Loucy (cell line): ENCODE data around the gene VPS37C.
A peak's percentile ranks its signal among the peaks of the same experiment; 100 is the strongest.

ENCODE experiments used
- H2AFZ ChIP-seq: fragments of 200-600 bp; sonication (generic); 2 replicates; pipeline ENCODE4 v1.6.0; 2016; ENCODE audit warnings: antibody characterized with exemption, mild to moderate bottlenecking, low read length, moderate library complexity
- H3F3A ChIP-seq: fragments of 200-600 bp; 2 replicates; pipeline ENCODE4 v1.6.0; 2016; ENCODE audit warnings: antibody characterized with exemption, low read depth, mild to moderate bottlenecking
- H3K27me3 ChIP-seq: fragments of 200-600 bp; sonication (generic); 2 replicates; pipeline ENCODE4 v1.6.1; 2014; ENCODE audit warnings: low read length, mild to moderate bottlenecking; ENCODE audit not compliant: insufficient read depth, poor library complexity, severe bottlenecking
- H3K36me3 ChIP-seq: fragments of 200-600 bp; sonication (generic); 2 replicates; pipeline ENCODE4 v1.6.1; 2016; ENCODE audit warnings: low read length; ENCODE audit not compliant: insufficient read depth
- H3K4me1 ChIP-seq: fragments of 200-600 bp; sonication (generic); 2 replicates; pipeline ENCODE4 v1.5.1; 2014; ENCODE audit warnings: low read length, mild to moderate bottlenecking; ENCODE audit not compliant: insufficient read depth, poor library complexity, severe bottlenecking
- H3K4me2 ChIP-seq: fragments of 200-600 bp; sonication (generic); 2 replicates; pipeline ENCODE4 v1.6.0; 2014; ENCODE audit warnings: antibody characterized with exemption, low read length, low read depth, mild to moderate bottlenecking; ENCODE audit not compliant: poor library complexity, severe bottlenecking
- H3K4me3 ChIP-seq: fragments of 200-600 bp; sonication (generic); 2 replicates; pipeline ENCODE4 v1.5.1; 2014; ENCODE audit warnings: low read length, mild to moderate bottlenecking, mixed read lengths; ENCODE audit not compliant: poor library complexity, severe bottlenecking
- H3K79me2 ChIP-seq: fragments of 200-600 bp; sonication (generic); 2 replicates; pipeline ENCODE4 v1.6.1; 2014; ENCODE audit warnings: low read length; ENCODE audit not compliant: insufficient read depth
- H3K9ac ChIP-seq: fragments of 200-600 bp; sonication (generic); 2 replicates; pipeline ENCODE4 v1.6.0; 2014; ENCODE audit warnings: mild to moderate bottlenecking, low read depth, low read length, moderate library complexity; ENCODE audit not compliant: poor library complexity, severe bottlenecking
- H3K9me2 ChIP-seq: fragments of 200-600 bp; sonication (generic); replicated peaks from 2 replicates; pipeline ENCODE4 v1.6.1; 2016; ENCODE audit warnings: low read depth, low read length, mixed read lengths
- H3K9me3 ChIP-seq: fragments of 200-600 bp; sonication (generic); 2 replicates; pipeline ENCODE4 v1.6.1; 2014; ENCODE audit warnings: mild to moderate bottlenecking, antibody characterized with exemption, low read length, low read depth; ENCODE audit not compliant: insufficient read depth
- H4K20me1 ChIP-seq: fragments of 200-600 bp; sonication (generic); 2 replicates; pipeline ENCODE4 v1.6.0; 2014; ENCODE audit warnings: antibody characterized with exemption, low read length, mild to moderate bottlenecking; ENCODE audit not compliant: insufficient read depth, poor library complexity, severe bottlenecking
- EZH2phosphoT487 ChIP-seq: fragments of 200-600 bp; IDR thresholded peaks from 2 replicates; pipeline ENCODE4 v1.6.1; 2018; ENCODE audit warnings: antibody characterized with exemption, mild to moderate bottlenecking, moderate library complexity, borderline replicate concordance
- TF ChIP-seq, protein P1 (sequence below): fragments of 200-600 bp; sonication (generic); conservative IDR thresholded peaks from 2 replicates; pipeline ENCODE4 v1.5.1; 2014; ENCODE audit warnings: mild to moderate bottlenecking, antibody characterized with exemption, low read length

Gene VPS37C

GRCh38 chr11:61082062-61082870 lies 79.0 kb downstream of the VPS37C start:
- Histone ChIP-seq H3K9me3 (no peaks in the 10 kb centered on the region), H3K4me1 (no peaks in the 10 kb centered on the region), H3K36me3 (no peaks in the 10 kb centered on the region), H3K9me2 (no peaks in the 10 kb centered on the region), H2AFZ (no peak overlapping the region), H3F3A (no peaks in the 10 kb centered on the region), H3K4me3 (no peak overlapping the region), H3K9ac (no peak overlapping the region), H3K79me2 (no peaks in the 10 kb centered on the region), H3K4me2 (no peak overlapping the region), H3K27me3 (no peaks in the 10 kb centered on the region), H4K20me1 (no peaks in the 10 kb centered on the region)
- TF ChIP-seq, protein P1, sequence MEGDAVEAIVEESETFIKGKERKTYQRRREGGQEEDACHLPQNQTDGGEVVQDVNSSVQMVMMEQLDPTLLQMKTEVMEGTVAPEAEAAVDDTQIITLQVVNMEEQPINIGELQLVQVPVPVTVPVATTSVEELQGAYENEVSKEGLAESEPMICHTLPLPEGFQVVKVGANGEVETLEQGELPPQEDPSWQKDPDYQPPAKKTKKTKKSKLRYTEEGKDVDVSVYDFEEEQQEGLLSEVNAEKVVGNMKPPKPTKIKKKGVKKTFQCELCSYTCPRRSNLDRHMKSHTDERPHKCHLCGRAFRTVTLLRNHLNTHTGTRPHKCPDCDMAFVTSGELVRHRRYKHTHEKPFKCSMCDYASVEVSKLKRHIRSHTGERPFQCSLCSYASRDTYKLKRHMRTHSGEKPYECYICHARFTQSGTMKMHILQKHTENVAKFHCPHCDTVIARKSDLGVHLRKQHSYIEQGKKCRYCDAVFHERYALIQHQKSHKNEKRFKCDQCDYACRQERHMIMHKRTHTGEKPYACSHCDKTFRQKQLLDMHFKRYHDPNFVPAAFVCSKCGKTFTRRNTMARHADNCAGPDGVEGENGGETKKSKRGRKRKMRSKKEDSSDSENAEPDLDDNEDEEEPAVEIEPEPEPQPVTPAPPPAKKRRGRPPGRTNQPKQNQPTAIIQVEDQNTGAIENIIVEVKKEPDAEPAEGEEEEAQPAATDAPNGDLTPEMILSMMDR: no peak

DNA sequence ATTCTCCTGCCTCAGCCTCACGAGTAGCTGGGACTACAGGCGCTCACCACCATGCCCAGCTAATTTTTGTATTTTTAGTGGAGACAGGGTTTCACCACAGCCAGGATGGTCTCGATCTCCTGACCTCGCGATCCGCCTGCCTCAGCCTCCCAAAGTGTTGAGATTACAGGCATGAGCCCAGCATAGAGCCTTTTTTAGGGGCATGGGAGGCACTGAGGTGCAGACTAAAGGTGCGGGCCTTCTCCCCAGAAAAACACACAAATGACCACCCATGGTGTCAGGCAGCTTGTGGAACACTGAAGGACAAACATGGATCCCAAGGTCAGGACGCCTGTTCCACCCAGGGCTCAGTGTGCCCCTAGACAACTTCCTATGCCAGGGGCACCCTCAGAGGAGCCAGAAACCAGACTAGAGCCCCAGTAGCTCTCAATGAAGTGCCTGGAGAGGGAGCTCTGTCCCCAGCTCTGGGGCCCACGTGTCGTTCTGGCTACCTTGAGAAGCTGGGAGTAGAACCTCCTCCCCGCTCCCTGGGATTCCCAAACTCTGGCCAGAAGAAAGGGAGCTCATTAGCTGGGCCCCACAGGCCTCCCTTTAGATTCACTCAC lies 80.1 kb downstream of the VPS37C start:
- Histone ChIP-seq H3K9me2 (no peaks in the 10 kb centered on the region), H4K20me1 (no peaks in the 10 kb centered on the region), H3F3A (no peaks in the 10 kb centered on the region), H3K4me2 (no peak overlapping the region), H3K27me3 (no peaks in the 10 kb centered on the region), H3K79me2 (no peaks in the 10 kb centered on the region), H3K4me1 (no peaks in the 10 kb centered on the region), H2AFZ (no peak overlapping the region), H3K4me3 (no peak overlapping the region), H3K9ac (no peak overlapping the region), H3K9me3 (no peaks in the 10 kb centered on the region), H3K36me3 (no peaks in the 10 kb centered on the region)
- TF ChIP-seq EZH2phosphoT487: no peak
- TF ChIP-seq, protein P1: peak; percentile 20; the same call in 1 of the 2 replicates

- TF ChIP-seq, protein P1: no peak
- no peak for TF ChIP-seq EZH2phosphoT487
- Histone ChIP-seq H3K79me2 (no peaks in the 10 kb centered on the region), H3K4me2 (no peak overlapping the region), H3K27me3 (no peaks in the 10 kb centered on the region), H3K4me3 (no peak overlapping the region), H3K9ac (no peak overlapping the region), H3K36me3 (no peaks in the 10 kb centered on the region), H3K9me3 (no peaks in the 10 kb centered on the region), H3K9me2 (no peaks in the 10 kb centered on the region), H3F3A (no peaks in the 10 kb centered on the region), H4K20me1 (no peaks in the 10 kb centered on the region), H3K4me1 (no peaks in the 10 kb centered on the region), H2AFZ (no peak overlapping the region)
These were observed 80.7 kb downstream of the VPS37C start for GRCh38 chr11:61080526-61080925.
